ENCODE measurements around the gene ANKRD2.

ANKRD2 gene

DNA sequence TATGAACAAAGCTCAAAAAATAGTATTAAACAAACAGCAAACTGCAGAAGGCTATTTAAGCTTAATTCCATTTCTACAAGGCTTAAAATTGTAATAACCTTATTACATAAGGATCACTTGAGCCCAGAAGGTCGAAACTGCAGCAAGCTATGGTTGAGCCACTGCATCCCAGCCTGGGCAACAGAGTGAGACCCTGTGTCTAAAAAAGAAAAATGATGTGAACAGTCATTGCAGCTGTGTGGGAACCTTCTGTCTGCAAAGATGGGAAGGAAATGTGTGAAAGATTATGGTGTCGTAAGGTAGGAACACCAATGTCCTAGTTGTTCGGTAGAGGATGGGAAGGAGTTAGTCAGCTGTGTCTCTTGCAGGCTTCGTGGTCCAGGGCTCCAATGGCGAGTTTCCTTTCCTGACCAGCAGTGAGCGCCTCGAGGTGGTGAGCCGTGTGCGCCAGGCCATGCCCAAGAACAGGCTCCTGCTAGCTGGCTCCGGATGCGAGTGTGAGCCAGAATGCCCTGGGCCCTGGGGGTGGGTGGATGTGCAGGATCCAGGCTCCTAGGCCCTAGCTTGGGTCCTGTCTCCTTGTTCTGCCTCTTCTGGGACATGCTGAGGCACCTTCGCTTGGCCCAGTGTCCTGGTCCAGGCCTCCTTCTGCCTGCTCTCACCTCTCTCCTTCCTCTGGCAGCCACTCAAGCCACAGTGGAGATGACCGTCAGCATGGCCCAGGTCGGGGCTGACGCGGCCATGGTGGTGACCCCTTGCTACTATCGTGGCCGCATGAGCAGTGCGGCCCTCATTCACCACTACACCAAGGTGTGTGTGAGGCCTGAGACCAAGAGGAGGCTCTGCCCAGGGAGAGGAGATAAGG lies 26.1 kb downstream of the ANKRD2 start:
- DNase-seq: no peak

DNA sequence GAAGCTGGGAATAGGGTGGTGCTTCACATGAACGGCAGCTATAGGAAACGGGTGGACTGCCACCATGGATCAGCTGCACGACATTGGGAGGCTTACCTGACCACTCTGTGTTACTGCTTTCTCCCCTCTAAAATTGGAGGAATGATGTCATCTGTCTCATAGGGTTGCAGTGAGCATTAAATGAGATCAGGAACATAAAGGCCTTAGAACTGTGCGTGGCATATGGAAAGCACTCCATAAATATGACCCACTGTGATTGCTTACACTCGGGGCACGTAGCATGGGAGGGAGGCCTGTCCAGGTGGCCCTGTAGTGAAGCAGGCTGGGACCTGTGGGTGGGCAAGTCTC lies 26.7 kb downstream of the ANKRD2 start:
- no peak for DNase-seq

DNA sequence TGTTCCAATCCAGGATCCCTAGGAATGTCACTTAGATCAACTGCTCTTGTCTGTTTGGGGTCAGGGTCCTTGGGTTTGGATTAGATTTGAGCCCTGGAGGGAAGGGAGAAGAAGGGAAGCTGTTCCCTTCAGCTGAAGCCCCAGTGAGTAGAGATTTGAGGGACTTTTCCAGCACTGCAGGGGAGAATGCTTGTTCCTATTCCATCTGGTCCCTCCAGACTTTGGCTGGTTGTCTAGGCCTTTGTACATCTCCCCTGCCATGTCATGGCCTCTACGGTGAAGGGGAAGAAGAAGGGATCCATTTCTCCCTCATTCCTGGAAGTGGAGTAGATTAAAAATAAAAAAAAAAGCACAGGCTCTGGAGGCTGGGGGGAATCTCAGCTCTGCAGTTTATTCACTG lies 28.0 kb downstream of the ANKRD2 start:
- DNase-seq: no peak

DNA sequence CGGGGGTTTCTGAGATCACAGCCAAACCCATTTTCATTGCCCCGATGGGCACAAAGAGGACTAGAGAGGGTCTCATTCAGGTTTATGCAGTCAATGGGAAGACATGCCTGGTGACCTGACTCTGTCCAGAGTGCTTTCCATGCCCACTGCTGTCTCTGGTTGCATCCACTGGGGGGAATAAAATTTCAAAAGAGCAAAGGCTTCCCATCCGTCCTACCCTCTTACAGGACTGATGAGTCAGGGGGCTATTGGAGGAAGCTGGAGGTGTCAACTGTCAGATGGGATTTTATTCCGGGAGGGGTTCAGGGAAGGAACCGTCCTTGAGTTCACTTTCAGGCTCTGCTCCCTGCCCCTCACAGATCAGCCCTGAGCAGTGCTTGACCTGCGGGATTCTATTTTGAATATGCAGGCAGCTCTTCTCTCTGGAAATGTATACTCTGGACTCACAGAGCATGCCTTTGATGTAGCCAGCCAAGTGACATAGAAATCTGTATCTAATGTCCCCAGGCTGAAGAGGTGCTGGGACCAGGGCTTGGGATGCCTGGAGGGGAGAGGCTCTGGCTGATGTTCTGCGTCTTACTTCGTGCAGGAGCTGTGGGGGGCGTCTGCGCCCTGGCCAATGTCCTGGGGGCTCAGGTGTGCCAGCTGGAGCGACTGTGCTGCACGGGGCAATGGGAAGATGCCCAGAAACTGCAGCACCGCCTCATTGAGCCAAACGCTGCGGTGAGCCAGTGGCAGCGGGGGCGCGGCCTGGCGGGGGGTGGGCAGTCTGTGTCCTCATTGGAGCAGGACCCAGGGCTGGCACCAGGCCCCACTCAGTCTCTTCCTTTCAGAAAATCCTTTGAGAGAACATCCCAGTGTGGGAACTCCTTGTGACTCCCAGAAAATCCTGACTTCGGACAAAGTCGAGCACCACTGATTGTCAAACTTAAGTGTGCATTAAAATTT lies 29.0 kb downstream of the ANKRD2 start:
- no peak for DNase-seq

DNA sequence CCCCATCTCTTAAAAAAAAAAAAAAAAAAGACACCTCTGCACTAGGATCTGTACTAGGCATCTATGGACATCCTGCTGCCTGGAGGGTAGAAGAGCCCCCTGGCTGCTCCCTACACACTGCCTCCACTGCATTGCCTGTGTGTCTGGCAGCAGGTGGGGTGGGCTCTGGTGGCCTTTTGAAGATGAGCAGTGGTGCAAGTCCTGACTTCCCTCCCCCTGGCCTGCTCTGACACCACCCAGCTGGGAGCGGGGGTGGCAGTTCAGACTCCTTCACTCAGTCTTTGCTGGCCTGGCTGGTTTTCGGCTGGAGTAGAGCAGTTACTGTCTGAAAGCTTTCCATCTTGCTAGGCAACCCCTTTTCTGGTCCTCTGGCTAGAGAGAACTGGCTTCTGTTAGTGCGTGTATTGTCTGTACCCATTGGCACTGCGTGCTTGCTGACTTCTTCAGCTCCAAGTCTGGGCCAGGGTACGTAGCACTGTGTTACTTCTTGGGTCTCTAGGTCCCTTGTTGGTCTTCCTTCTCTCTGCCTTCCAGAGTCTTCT lies 34.6 kb downstream of the ANKRD2 start:
- no peak for DNase-seq

DNA sequence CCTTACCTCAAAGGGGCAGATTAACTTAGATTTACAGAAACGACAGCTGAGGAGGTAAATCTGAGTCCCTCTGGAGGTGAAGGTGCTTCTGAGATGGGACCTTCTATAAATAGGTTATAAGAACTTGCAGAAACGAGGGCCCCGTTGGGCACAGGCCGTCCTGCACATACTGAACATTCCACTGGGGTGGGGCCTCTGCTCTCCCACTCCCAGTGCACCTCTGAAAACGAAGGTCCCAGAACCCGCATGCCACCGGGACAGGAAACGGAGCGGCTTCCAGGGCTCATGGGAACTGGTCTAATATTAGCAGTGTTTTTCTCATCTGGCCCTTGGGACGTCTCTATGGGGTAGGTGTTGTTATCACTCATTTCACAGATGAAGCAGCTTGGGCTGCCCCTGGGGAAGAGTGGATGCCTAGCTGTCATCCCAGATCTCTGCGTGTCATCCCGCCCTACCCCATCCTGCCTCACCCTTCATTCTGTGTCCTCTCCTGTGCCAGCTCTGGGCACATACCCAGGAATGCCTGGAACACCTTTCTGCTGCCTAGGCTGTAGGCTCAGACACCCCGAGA lies 36.5 kb downstream of the ANKRD2 start:
- DNase-seq: no peak

DNA sequence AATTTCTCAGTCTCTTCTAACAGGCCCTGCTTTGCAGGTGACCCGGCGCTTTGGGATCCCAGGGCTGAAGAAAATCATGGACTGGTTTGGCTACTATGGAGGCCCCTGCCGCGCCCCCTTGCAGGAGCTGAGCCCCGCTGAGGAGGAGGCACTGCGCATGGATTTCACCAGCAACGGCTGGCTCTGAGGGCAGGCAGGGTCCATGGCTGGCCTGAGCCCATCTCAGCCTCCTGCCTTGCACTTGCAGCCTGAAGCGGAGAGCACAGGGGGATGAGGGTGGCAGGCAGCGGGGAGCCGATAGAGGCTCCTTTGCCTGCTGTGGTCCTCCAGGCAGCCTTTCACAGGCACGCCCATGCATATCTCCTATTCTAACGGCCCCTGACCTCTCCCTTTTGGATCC lies 38.9 kb downstream of the ANKRD2 start:
- no peak for DNase-seq

DNA sequence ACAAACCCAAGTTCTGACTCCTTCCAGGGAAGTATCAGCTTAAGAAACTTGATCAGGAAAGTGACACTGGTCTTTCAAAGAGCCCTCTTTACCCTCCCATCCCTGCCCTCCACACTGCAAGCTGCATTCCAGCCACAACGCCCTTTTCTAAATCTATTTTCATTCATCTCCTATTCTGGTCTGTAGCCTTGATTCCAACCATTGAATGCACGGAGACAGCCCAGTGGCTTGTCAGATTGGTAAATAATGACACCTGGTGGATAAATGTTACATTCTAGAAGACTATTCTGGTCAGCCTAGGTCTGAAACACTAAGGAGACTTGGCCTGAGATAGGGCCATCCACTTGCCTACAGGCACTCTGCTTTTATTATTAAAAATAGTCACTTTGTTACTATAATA lies 39.8 kb downstream of the ANKRD2 start:
- DNase-seq: no peak

DNA sequence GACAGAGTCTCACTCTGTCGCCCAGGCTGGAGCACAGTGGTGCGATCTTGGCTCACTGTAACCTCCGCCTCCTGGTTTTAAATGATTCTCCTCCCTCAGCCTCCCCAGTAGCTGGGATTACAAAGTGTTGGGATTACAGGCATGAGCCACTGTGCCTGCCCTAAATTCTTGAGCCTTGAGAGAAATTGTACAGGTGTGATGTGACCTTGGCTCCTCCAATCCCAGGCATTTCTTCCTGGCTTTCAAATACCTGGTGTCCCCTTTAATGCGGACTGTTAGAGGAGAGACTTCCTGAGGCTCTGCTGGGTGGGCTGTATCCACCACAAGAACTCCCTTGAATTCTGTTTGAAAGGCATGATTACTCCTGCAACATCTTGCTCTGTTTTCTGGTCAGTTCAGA lies 45.7 kb downstream of the ANKRD2 start:
- no peak for DNase-seq

DNA sequence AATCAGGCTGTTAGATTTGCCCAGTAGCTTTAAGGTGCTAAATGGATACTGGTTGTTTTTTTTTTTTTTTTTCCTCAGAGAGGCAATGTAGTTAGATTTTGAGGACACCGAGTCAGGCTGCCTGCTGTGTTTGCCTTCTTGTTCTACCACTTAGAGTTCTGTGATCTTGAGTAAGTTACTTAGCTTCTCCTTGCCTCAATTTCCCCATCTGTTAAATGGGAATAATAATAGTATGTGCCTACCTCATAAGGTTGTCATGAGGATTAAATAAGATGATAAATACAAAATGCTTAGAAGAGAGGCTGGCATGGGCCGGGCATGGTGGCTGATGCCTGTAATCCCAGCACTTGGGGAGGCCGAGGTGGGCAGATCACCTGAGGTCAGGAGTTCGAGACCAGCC lies 46.2 kb downstream of the ANKRD2 start:
- no peak for DNase-seq

DNA sequence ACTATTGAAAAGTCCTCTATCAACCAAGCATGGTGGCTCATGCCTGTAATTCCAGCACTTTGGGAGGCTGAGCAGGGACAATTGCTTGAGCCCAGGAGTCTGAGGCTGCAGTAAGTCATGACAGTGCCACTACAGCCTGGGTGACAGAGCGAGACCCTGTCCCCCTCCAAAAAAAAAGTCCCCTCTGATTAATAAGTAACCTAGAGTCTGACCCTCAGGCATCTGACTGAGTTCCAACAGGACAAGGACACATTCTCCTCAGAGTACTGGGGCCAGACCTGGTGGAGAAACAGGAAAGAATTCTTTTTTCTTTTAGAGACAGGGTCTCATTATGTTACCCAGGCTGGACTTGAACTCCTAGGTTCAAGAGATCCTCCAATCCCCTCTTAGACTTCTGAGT lies 50.7 kb downstream of the ANKRD2 start:
- DNase-seq: no peak

DNA sequence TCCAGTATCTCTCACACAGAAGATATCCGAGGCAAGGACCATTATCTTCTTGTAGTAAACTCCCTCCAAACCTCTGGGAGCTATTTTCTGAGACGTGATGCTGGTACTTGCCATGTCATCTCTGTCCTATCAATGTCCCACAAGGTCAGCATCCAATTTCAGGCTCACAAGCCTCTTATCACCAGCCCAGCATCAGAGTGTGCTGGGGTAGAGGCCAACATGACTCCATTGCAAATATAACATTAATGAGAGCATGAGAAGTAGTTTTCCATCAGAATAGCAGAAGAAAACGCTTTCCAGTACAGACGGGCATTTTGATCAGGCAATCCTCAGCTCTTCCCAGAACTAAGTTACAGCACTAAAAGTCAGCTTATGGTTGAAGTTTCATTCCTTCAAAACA lies 55.2 kb downstream of the ANKRD2 start:
- DNase-seq: no peak

DNA sequence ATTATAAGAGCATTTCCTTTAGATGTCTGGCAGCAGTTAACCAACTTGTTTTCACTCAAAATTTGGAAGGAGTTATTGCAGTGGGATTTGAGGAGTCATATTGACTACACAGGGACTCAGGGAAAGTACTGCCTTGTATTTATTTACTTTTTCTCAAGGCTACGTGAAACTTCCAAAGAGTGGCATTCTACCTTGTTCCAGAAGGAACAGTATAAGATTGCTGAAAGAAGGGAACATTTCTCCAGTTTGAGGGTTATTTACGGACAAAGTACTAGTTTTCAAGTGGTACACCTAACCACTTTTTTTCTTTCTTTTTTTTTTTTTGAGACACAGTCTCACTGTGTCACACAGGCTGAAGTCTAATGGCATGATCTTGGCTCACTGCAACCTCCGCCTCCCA lies 55.6 kb downstream of the ANKRD2 start:
- DNase-seq: no peak

DNA sequence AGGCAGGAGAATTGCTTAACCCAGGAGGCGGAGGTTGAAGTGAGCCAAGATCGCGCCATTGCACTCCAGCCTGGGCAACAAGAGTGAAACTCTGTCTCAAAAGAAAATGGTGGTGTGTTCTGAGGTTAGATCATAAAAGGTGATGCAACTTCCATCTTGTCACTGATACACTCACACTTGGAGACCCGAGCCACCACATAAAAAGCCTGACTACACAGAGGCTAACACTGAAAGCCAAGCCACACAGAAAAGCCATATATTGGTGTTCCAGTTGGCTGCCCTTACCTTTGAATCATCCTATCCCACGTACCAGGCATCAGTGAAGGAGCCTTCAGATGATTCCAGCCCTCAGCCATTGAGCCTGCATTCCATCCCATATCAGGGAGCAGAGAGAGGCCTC lies 56.7 kb downstream of the ANKRD2 start:
- DNase-seq: no peak

DNA sequence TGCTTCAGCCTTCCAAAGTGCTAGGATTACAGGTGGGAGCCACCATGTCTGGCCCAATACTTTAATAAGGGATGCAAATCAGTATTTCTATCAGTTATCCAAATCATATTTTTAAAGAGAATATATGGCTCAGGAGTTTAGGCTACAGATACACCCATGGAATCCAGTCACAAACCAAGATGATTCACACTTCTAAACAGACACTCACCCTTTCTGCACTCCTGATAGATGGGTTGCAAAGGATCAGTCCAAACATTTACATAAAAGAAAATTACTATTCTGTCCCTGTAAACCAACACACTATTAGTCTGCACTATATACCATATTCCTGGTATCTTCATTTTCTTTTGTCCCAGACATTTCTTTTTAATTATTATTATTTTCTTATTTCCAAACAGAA lies 58.5 kb downstream of the ANKRD2 start:
- no peak for DNase-seq

DNA sequence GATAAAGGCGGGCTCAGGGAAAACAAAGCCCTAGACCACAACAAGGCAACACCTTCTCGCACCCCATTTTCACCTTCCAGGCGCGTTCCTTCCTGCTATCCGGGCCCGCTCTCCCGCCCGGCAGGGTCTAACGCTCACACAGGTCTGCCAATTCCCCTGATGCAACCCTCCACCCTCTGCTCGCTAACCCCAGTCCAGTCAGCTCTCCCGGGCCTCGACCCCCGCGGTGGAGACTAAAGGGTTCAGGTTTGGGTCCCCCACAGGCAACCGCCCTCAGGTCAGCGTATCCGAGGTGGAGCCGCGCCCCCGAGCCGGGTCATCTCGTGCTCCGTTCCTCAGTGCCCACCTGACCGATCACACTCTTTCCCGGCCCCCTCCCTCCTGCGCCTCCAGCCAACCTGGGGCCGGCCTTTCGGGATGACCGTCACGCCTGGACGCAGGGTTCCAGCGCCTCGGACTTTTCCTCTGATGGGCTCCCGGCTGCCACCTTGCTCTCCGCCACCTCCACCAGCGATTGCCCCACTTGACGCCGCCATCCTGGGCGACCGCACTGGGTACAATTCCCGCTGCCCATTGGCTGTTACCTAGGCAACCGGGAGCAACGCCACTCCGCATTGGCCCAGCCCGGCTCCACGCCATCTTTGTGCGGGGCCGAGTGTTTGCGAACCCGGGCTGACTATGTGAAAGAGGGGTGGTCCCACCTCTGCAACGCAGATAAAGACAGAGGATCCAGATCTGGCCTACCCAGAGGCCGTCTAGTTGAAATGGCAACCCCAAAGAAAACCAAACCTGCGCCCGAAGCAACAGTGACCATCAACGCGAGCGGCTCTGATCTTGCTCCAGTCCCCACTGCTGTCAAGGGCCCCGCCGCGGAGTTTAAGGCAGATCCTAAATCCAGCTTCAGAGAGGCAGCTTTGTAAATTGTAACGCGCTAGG lies 60.6 kb downstream of the ANKRD2 start, which contains the start of gene MORN4:
Gene MORN4, minus strand, starts transcription at position 552 of the 936 bp plus-strand sequence. CDS start 13,847 bp downstream, outside the sequence.
- DNase-seq: peak; percentile 76

All from NCI-H774 (cell line).